Effector CD4-positive, alpha-beta T cell (primary cell): ENCODE results near the gene MED26.

Experiments used
- DNase-seq: peaks from one replicate; pipeline ENCODE4 v3.0.0-alpha.2; 2020

Gene MED26

DNA sequence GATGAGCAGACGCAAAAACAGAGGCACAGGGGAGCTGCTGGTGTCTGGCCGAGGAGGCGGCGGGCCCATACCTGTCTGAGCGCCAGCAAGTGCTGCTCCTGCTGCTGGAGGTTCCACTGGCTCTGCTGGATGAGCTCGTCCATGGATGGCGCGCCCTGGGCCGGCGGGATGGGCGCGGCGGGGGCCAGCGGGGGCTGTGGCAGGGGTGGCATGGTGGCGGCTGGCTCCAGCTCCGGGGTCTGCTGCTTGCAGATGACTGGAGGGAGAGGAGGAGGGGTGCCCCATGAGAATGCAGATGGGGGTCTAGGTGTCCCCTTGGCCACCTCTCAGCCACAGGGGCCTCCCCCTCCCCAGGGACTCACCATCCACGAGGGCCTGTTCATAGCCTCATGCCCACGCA is 92.6 kb downstream of the MED26 start:
- no peak for DNase-seq

- no peak for DNase-seq
These were observed 95.4 kb downstream of the MED26 start for GRCh38 chr19:16532440-16533234.

- DNase-seq, result no peak
These were observed 96.7 kb downstream of the MED26 start for GRCh38 chr19:16531380-16531669.

DNA sequence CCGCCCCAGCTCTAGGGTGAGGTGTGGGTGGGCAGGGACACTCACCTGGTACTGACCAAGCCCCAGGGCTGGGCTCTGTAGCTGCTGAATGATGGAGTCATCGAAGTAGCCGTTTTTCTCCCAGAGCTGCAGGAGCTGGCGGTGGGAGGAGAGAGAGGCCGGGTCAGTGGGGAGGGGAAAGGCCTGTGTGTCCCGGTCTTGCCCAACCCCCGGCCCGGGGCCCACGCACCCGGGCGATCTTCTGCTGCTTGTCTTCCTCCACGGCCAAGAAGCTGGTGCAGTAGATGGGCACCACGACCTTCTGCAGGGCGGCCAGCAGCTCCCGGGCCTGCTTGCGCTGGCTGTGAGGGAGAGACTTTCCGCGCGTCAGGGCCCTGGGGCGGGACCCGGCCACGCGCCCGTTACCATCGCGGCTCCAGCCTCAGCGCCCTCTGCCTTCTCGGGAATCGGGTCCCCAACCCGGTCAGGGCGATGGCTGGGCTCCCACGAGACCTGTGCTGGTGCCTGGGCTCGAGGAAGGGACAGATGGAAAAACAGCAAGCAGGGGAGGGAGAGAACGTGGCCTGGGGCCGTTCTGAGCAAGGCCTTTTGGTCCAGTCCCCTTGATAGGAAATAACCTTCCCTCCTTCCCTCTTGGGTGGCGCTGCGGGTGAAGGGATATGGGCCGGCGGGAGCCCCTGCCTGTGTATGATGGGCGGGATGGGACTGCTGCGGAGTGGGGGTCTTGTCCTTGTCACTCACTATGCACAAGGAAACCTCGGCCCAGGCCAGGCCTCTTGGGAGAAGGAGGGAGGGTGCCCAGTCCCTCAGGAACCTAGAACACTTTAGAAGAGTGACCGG is 97.2 kb downstream of the MED26 start:
- DNase-seq, result no peak

- DNase-seq, result no peak
These were observed 98.4 kb downstream of the MED26 start for GRCh38 chr19:16529466-16530144.

GRCh38 chr19:16527971-16528521 is 100.0 kb downstream of the MED26 start:
- peak; percentile 42 for DNase-seq

GRCh38 chr19:16527334-16527935 is 100.6 kb downstream of the MED26 start:
- no peak for DNase-seq

DNA sequence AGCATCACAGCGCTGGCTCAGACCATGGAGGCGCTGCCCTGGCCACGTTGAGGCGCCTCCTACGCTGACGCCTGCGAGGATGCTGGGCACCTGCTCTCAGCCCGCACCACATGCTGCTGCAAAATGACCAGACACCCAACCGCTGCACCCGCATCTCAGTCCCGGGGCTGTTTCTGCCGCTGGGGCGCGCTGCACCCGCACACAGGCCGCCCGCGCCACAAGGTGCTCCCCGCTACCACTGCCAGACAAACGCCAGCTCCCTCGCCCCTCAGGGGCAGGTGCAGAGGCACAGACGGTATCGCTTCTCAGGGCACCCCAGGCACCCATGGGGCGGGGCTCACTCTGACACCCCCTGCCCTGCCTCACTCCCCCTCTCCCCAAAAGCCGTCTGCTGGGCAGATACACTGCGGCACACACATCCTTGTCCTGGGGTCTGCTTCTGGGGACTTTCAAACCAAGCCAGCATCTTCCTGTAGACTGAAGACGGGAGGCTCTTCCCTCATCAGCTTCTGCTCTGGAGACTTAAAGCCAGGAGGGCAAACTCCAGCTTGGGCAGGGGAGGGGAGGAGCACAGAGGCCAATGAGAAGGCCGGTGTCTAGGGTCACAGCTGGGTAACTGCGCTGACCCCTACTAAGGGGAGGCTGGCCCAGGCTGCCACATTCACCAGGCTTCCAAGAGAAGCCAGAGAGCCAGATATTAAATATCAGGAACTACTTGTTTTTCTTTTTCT is 102.1 kb downstream of the MED26 start:
- no peak for DNase-seq

DNA sequence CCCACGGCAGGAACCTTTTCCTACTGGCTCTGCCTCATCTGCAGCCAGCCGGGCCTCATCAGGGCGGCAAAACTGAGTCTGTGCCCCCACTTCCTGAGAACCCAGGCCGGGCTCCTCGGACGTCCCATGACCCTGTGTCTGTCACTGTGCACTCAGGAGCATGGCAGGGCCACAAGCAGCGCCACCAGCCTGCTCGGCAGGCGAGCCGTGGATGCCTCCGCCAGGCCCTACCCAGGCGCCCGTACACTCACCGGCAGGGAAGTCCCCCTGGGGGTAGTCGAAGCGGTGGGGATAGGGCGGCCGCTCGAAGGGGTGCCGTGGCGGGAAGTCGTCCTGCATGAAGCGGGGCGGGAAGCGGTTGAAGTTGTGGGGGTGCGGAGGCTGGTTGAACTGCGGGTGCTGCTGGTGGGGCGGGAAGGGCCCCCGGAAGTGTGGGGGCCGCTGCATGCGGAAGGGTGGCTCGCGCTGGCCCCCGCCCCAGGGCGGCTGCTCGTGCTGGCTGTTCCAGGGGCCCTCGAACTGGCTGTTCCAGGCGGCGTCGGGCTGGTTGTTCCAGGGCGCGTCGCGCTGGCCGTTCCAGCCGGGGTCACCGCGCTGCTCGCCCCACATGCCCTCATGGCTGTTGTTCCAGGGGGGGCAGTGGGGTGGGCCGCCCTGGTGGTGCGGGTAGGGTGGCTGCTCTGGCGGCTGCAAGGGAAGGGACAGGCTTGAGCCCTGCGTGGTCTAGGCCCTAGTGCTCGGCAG is 102.8 kb downstream of the MED26 start:
- no peak for DNase-seq
